ENCODE results near the gene DMBT1.
"Not testable (repeated sequence)": the region's sequence is repeated elsewhere in the genome, so short reads cannot be mapped to it uniquely, and the experiment has no call there.

Gene DMBT1

DNA sequence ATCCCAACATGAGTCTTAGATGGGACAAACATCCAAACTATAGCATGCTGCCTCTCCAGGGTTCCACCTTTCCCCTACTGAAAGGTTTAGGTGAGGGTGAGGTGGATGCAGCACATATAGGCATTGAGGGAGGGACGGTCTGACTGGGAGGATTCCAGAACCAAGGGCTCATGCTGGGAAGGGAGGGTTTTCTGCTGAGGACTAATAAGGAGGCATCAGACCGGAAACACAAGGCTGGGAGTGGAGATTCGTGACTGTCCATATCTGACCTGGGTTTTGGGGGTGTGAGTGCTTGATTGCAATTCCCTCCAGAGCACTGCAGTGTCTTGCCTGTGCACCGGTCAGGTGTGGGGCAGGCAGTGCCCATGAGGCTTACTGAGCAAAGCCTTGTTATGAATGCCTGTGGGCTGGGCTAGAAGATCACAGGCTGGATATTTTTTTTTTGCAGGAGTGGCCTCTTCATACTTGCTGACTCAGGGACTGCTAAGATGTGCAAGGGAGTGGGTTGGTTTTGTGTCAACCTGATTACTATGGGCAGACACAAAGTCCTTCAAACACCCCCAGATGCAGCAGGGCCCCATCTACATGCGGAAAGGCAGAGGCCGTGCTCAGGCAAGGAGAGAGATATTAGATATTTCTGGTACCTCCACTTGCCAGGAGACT lies 26.7 kb downstream of the DMBT1 start:
- no peak for DNase-seq

- DNase-seq = no peak
These were observed 27.8 kb downstream of the DMBT1 start for GRCh38 chr10:122588381-122588780.

DNA sequence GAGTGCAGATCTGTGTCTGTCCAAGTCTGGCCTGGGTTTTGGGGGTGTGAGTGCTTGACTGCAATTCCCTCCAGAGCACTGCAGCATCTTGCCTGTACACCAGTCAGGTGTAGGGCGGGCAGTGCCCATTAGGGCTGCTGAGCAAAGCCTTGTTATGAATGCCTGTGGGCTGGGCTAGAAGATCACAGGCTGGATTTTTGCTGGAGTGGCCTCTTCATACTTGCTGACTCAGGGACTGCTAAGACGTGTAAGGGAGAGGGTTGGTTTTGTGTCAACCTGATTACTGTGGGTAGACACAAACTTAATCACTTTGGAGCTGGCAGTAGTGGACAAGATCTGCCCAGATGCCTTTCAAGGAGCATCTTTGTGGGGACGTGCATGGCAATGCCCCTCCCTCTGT lies 29.6 kb downstream of the DMBT1 start:
- no peak for DNase-seq

- DNase-seq = no peak
These were observed 31.2 kb downstream of the DMBT1 start for GRCh38 chr10:122591736-122592135.

DNA sequence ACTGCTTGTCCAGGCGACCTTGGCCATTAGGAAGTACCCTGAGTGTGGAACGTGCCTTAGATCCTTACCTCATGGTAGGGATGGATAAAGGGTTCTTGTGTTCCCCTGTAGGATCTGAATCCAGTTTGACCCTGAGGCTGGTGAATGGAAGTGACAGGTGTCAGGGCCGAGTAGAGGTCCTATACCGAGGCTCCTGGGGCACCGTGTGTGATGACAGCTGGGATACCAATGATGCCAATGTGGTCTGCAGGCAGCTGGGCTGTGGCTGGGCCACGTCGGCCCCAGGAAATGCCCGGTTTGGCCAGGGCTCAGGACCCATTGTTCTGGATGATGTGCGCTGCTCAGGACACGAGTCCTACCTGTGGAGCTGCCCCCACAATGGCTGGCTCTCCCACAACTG lies 31.6 kb downstream of the DMBT1 start:
- DNase-seq = no peak

- no peak for DNase-seq
These were observed 57.1 kb downstream of the DMBT1 start for GRCh38 chr10:122617476-122618270.

- DNase-seq = no peak
These were observed 58.1 kb downstream of the DMBT1 start for GRCh38 chr10:122618461-122619165.

DNA sequence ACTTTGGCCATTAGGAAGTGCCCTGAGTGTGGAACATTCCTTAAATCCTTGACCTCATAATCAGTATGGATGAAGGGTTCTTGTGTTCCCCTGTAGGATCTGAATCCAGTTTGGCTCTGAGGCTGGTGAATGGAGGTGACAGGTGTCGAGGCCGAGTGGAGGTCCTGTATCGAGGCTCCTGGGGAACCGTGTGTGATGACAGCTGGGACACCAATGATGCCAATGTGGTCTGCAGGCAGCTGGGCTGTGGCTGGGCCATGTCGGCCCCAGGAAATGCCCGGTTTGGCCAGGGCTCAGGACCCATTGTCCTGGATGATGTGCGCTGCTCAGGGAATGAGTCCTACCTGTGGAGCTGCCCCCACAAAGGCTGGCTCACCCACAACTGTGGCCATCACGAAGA lies 60.4 kb downstream of the DMBT1 start:
- DNase-seq = not testable (repeated sequence)

DNA sequence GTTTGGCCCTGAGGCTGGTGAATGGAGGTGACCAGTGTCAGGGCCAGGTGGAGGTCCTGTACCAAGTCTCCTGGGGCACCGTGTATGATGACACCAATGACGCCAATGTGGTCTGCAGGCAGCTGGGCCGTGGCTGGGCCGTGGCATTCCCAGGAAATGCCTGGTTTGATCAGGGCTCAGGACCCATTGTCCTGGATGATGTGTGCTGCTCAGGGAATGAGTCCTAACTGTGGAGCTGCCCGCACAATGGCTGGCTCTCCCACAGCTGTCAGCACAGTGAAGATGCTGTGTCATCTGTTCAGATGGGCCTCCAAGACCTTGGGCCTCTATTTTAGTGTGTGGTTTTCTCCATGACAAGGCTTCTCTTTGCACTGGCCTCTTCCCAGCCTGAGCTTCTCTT lies 64.0 kb downstream of the DMBT1 start:
- DNase-seq = no peak

GRCh38 chr10:122630526-122630925 lies 70.0 kb downstream of the DMBT1 start:
- no peak for DNase-seq

DNA sequence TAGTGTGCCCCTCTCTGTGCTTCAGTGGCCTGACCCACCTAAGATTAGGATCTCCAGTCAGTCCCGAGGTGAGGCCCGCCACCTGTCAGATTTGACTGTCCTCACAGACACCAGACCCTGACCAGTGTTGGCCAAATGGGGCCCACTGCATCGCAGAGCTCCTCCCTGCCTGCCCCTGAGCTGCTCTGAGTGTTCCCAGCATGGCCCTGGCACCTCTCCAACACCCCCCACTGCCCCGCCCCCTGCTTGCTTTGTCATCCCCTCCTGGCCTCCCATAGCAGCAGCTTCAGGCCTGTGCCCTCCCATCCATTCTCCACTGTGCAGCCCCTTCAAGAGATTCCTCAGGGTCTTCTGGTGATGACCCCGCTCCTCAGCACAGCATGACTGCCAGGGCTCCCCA lies 71.5 kb downstream of the DMBT1 start:
- no peak for DNase-seq

GRCh38 chr10:122632576-122632975 lies 72.0 kb downstream of the DMBT1 start:
- no peak for DNase-seq

- no peak for DNase-seq
These were observed 76.4 kb downstream of the DMBT1 start for GRCh38 chr10:122636953-122637352.

DNA sequence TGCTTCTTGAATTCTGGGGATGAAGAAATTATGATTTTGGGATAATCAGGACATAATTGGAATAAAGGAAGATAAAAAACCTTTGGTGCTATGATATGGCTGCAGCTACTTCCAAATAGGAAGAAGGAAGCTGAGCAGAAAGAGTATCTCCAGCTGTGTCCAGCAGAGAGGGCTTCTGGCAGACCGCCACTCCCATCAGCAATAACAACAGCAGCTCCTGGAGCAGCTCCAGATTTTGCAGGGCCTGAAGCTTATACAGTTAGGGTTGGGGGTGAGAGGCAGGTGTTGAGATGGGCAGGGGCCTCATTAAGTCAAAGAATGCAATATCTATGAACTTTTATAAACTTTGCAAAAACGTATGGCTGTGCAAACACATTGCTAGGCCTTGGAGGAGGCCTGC lies 76.8 kb downstream of the DMBT1 start:
- DNase-seq = no peak

DNA sequence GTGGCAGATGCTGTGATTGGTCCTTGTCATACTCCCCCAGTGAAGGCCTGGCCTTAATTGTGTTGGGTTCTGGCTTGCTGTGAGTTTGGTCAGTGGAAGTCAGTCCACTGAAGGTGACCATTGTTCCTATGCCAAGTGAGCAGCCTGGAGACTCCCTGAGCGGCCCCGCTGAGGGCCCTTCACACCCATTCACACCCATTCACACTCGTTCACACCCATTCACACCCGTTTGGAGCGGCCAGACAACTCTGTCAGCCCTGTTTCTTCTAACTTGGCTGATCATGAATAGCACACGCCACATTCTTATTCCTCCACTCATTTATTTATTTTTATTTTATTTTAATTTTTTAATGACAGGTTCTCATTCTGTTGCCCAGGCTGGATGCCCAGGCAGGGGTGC lies 77.6 kb downstream of the DMBT1 start:
- no peak for DNase-seq

GRCh38 chr10:122639801-122640200 lies 79.2 kb downstream of the DMBT1 start:
- DNase-seq = no peak

DNA sequence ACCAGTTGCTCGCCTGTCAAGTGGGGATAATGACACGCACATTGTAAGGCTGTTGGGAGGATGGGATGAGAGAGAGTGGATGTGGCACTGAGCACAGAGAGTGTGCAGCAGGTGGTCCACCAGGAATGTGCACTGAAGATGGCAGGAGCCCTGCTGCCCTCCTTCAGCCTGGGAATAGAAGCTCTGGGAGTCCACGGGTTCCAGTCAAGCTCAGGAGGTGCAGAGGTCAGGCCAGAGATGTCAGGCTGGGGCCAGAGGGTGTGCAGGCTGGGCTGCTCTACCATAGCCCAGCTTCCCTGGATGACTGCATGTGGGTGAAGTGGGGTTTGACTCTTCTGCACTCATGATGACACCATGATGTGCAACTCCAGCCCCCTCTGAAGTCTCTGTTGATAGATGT lies 80.4 kb downstream of the DMBT1 start:
- DNase-seq = no peak

- no peak for DNase-seq
These were observed 82.4 kb downstream of the DMBT1 start for GRCh38 chr10:122642726-122643605.

DNA sequence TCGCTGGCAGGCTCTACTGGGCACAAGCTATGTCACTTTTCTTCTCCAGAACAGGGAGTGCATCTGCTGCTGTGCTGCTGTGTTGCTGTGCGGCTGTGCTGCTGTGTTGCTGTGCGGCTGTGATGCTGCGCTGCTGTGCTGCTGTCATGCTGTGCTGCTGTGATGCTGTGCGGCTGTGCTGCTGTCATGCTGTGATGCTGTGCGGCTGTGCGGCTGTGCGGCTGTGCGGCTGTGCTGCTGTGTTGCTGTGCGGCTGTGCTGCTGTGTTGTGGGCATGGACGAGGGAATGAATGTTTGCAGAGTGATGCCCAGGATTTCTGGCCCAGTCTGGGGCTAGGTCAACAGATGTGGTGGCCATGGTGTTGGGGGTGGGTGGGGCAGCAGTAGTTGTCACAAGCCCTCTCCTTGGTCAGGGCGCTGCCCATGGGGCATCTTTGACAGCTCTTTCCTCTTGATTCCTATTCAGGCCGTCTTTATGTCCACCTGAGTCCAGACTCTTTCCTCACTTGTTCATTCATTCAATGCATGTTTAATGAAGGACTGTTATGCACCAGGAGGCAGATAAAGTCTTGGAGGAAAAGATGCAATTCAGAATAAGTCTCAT lies 83.5 kb downstream of the DMBT1 start:
- DNase-seq = no peak

DNA sequence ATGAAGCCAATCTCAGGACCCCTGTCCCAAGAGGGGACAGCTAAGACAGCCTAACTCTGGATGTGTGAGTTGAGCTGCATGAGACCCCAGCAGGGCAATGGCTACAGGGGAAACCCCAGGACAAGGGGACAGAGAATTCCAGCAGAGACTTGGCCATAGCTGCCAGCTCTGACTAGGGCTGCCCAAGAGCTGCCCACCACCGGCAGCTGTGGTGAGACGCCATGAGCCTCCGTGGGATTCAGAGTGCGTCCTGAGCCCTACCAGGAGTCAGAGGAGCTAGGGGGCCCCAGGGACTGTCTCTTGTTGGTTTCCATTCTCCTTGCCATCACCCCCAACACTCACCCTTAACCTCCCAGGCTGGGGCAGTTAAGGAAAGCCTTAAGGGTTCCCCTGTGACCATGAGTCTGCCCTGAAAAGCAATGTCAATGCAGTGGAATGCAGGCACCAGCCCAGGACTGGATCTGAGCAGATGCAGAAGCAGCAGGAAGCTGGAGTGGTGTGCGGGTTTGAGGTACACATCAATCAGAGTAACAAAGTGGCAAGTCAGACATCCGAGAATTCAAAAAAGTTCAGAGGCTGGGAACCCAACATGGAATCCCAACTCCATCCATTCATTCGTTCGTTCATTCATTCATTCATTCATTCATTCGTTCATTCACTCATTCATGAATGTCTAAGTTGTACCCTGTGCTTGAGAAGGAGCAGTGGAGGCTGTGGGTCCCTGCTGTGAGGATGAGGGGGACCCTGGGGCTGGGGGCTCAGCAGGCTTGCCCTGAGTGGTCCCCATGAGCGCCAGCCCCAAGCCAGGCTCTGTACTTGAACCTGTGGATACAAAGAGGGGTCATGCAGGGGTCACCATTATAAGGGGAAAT lies 86.2 kb downstream of the DMBT1 start:
- DNase-seq = no peak

- DNase-seq = no peak
These were observed 86.9 kb downstream of the DMBT1 start for GRCh38 chr10:122647383-122647968.

All from activated effector memory CD4-positive, alpha-beta T cell treated with Interleukin-2 at 50 U/mL for 16 hours (primary cell).